Trophoblast cell (in vitro differentiated cells and primary cell): ENCODE results near the gene SCN7A.
"Not testable (repeated sequence)": the region's sequence is repeated elsewhere in the genome, so short reads cannot be mapped to it uniquely, and the experiment has no call there.

Experiments used
- DNase-seq, 2 donors: peaks; one replicate each; pipeline ENCODE4 v3.0.0-alpha.2; 2016
- H2AFZ ChIP-seq: 2 replicates; pipeline ENCODE4 v1.6.1; 2013; ENCODE audit warnings: low read length, moderate library complexity, mild to moderate bottlenecking; ENCODE audit not compliant: insufficient read depth, poor library complexity
- H2AK5ac ChIP-seq: 2 replicates; pipeline ENCODE4 v1.6.1; 2013; ENCODE audit warnings: mild to moderate bottlenecking, low read length
- H2BK120ac ChIP-seq: 2 replicates; pipeline ENCODE4 v1.6.1; 2013; ENCODE audit warnings: low read length, mild to moderate bottlenecking, moderate library complexity; ENCODE audit not compliant: insufficient read depth, poor library complexity
- H2BK12ac ChIP-seq: 2 replicates; pipeline ENCODE4 v1.6.1; 2013; ENCODE audit warnings: mild to moderate bottlenecking, low read length, moderate library complexity
- H2BK5ac ChIP-seq: 2 replicates; pipeline ENCODE4 v1.6.1; 2013; ENCODE audit warnings: low read length, low read depth, moderate library complexity, mild to moderate bottlenecking; ENCODE audit not compliant: poor library complexity
- H3K14ac ChIP-seq: 2 replicates; pipeline ENCODE4 v1.6.1; 2013; ENCODE audit warnings: mild to moderate bottlenecking, low read length
- H3K18ac ChIP-seq: 2 replicates; pipeline ENCODE4 v1.6.1; 2013; ENCODE audit warnings: mild to moderate bottlenecking, low read length
- H3K23ac ChIP-seq: 2 replicates; pipeline ENCODE4 v1.6.1; 2013; ENCODE audit warnings: low read length
- H3K27ac ChIP-seq: 2 replicates; pipeline ENCODE4 v1.5.1; 2013; ENCODE audit warnings: low read depth, mild to moderate bottlenecking, inconsistent platforms, low read length, moderate library complexity
- H3K27me3 ChIP-seq: 2 replicates; pipeline ENCODE4 v1.6.1; 2013; ENCODE audit warnings: inconsistent platforms, mild to moderate bottlenecking, low read length, moderate library complexity; ENCODE audit not compliant: insufficient read depth
- H3K36me3 ChIP-seq, 2 experiments: 1 replicate in 1 of 2; 2 replicates in 1 of 2; pipeline ENCODE4 v1.6.1; 2013; ENCODE audit warnings: low read length in 2 of 2, mild to moderate bottlenecking in 2 of 2, moderate library complexity in 1 of 2; ENCODE audit not compliant: insufficient read depth in 2 of 2, control insufficient read depth in 1 of 2
- H3K4ac ChIP-seq: 2 replicates; pipeline ENCODE4 v1.6.1; 2013; ENCODE audit warnings: low read depth, mild to moderate bottlenecking, low read length, moderate library complexity
- H3K4me1 ChIP-seq, 2 experiments: 1 replicate in 1 of 2; 2 replicates in 1 of 2; pipeline ENCODE4 v1.6.1; 2013; ENCODE audit warnings: low read length in 2 of 2, mild to moderate bottlenecking in 2 of 2, moderate library complexity in 1 of 2; ENCODE audit not compliant: insufficient read depth in 2 of 2, control insufficient read depth in 1 of 2
- H3K4me2 ChIP-seq: 2 replicates; pipeline ENCODE4 v1.6.1; 2013; ENCODE audit warnings: inconsistent platforms, mild to moderate bottlenecking, low read length, moderate library complexity
- H3K4me3 ChIP-seq: 2 replicates; pipeline ENCODE4 v1.5.1; 2013; ENCODE audit warnings: mild to moderate bottlenecking, low read depth, low read length, inconsistent platforms
- H3K79me1 ChIP-seq: one replicate; pipeline ENCODE4 v1.6.1; 2013; ENCODE audit warnings: low read length
- H3K79me2 ChIP-seq: 2 replicates; pipeline ENCODE4 v1.6.1; 2013; ENCODE audit warnings: low read length, mild to moderate bottlenecking; ENCODE audit not compliant: control insufficient read depth, insufficient read depth, poor library complexity
- H3K9ac ChIP-seq: 2 replicates; pipeline ENCODE4 v1.6.1; 2013; ENCODE audit warnings: mild to moderate bottlenecking, low read length
- H3K9me3 ChIP-seq: 2 replicates; pipeline ENCODE4 v1.6.1; 2013; ENCODE audit warnings: low read depth, mild to moderate bottlenecking, control low read depth, inconsistent platforms, low read length; ENCODE audit not compliant: insufficient read depth
- H4K12ac ChIP-seq: 2 replicates; pipeline ENCODE4 v1.6.1; 2013; ENCODE audit warnings: low read depth, mild to moderate bottlenecking, low read length, moderate library complexity
- H4K8ac ChIP-seq: 2 replicates; pipeline ENCODE4 v1.6.1; 2013; ENCODE audit warnings: low read depth, mild to moderate bottlenecking, low read length, moderate library complexity
- H4K91ac ChIP-seq: one replicate; pipeline ENCODE4 v1.6.1; 2013; ENCODE audit warnings: low read depth, mild to moderate bottlenecking, low read length, moderate library complexity
- WGBS: extraction: QIAGEN DNeasy Blood & Tissue Kit; methylation state at CpG from one replicate; pipeline ENCODE4 v1.1.7; 2013; ENCODE audit warnings: missing lambda C conversion rate; ENCODE audit not compliant: insufficient read length, insufficient coverage; ENCODE audit errors: extremely low coverage; 5-methylcytosine and 5-hydroxymethylcytosine counted together

The SCN7A gene

GRCh38 chr2:166411473-166412230 lies 82.4 kb downstream of the SCN7A start:
- no peak overlapping the region for H3K4ac ChIP-seq
- H3K4me1 ChIP-seq, result no peaks in the 10 kb centered on the region
- DNase-seq, result peak in 1 of 2 donors; percentile 11
- H3K4me2 ChIP-seq, result no peak overlapping the region
- no peak overlapping the region for H3K18ac ChIP-seq
- H4K91ac ChIP-seq, result no peak overlapping the region
- no peak overlapping the region for H4K12ac ChIP-seq
- no peak overlapping the region for H3K27ac ChIP-seq
- H2AFZ ChIP-seq, result no peak overlapping the region
- H4K8ac ChIP-seq, result no peak overlapping the region
- no peaks in the 10 kb centered on the region for H3K27me3 ChIP-seq
- no peaks in the 10 kb centered on the region for H3K79me1 ChIP-seq
- H3K9me3 ChIP-seq, result peaks cover 2% of the 10 kb centered on the region
- H3K23ac ChIP-seq, result no peak overlapping the region
- no peak overlapping the region for H3K9ac ChIP-seq
- no peak overlapping the region for H2BK12ac ChIP-seq
- no peak overlapping the region for H2AK5ac ChIP-seq
- no CpG with 5 or more reads among the region's 6 CpGs for WGBS
- H3K36me3 ChIP-seq, result no peaks in the 10 kb centered on the region
- no peak overlapping the region for H2BK120ac ChIP-seq
- H3K4me3 ChIP-seq, result no peak overlapping the region
- no peak overlapping the region for H3K14ac ChIP-seq
- H3K79me2 ChIP-seq, result no peaks in the 10 kb centered on the region
- no peak overlapping the region for H2BK5ac ChIP-seq

- H3K27me3 ChIP-seq, result no peaks in the 10 kb centered on the region
- H3K23ac ChIP-seq, result no peak overlapping the region
- no peak overlapping the region for H4K8ac ChIP-seq
- no peaks in the 10 kb centered on the region for H3K36me3 ChIP-seq
- no peak overlapping the region for H3K4ac ChIP-seq
- no peak overlapping the region for H2BK120ac ChIP-seq
- no peak overlapping the region for H4K12ac ChIP-seq
- no peak overlapping the region for H3K4me3 ChIP-seq
- peaks cover 2% of the 10 kb centered on the region for H3K9me3 ChIP-seq
- H3K4me2 ChIP-seq, result no peak overlapping the region
- no CpG with 5 or more reads among the region's 7 CpGs for WGBS
- H4K91ac ChIP-seq, result no peak overlapping the region
- H2BK5ac ChIP-seq, result no peak overlapping the region
- H3K9ac ChIP-seq, result no peak overlapping the region
- no peaks in the 10 kb centered on the region for H3K79me1 ChIP-seq
- no peaks in the 10 kb centered on the region for H3K79me2 ChIP-seq
- H3K4me1 ChIP-seq, result no peaks in the 10 kb centered on the region
- no peak overlapping the region for H3K18ac ChIP-seq
- DNase-seq, result peak; percentile 28 to 40
- no peak overlapping the region for H2BK12ac ChIP-seq
- no peak overlapping the region for H3K27ac ChIP-seq
- H2AK5ac ChIP-seq, result no peak overlapping the region
- H2AFZ ChIP-seq, result no peak overlapping the region
- H3K14ac ChIP-seq, result no peak overlapping the region
Measured at GRCh38 chr2:166410828-166411472, 83.1 kb downstream of the SCN7A start.

- H2BK12ac ChIP-seq, H3K27ac ChIP-seq, H4K12ac ChIP-seq, H3K9ac ChIP-seq, H3K4me1 ChIP-seq, H3K14ac ChIP-seq, H2AK5ac ChIP-seq, H3K27me3 ChIP-seq, H3K23ac ChIP-seq, H3K79me2 ChIP-seq, H3K4me3 ChIP-seq, H3K79me1 ChIP-seq, H3K4me2 ChIP-seq, H3K36me3 ChIP-seq, H4K8ac ChIP-seq, H3K18ac ChIP-seq, H3K4ac ChIP-seq, H2AFZ ChIP-seq, H3K9me3 ChIP-seq, H2BK120ac ChIP-seq, H4K91ac ChIP-seq, H2BK5ac ChIP-seq, DNase-seq: not testable (repeated sequence)
- no CpG with 5 or more reads among the region's 2 CpGs for WGBS
Measured at GRCh38 chr2:166407746-166408145, 86.3 kb downstream of the SCN7A start.

GRCh38 chr2:166406374-166406773 lies 87.7 kb downstream of the SCN7A start:
- H3K23ac ChIP-seq, result no peak overlapping the region
- no peak overlapping the region for H2BK5ac ChIP-seq
- H3K79me2 ChIP-seq, result no peaks in the 10 kb centered on the region
- H3K4me2 ChIP-seq, result no peak overlapping the region
- no peaks in the 10 kb centered on the region for H3K36me3 ChIP-seq
- no peaks in the 10 kb centered on the region for H3K27me3 ChIP-seq
- no peak overlapping the region for H2BK12ac ChIP-seq
- H3K4me3 ChIP-seq, result no peak overlapping the region
- no peak overlapping the region for H4K12ac ChIP-seq
- no peak overlapping the region for H2AK5ac ChIP-seq
- H2BK120ac ChIP-seq, result no peak overlapping the region
- no CpG with 5 or more reads among the region's 3 CpGs for WGBS
- H4K8ac ChIP-seq, result no peak overlapping the region
- no peak overlapping the region for H3K27ac ChIP-seq
- DNase-seq, result no peak
- H3K9ac ChIP-seq, result no peak overlapping the region
- H3K18ac ChIP-seq, result no peak overlapping the region
- no peak overlapping the region for H2AFZ ChIP-seq
- H3K9me3 ChIP-seq, result no peaks in the 10 kb centered on the region
- H4K91ac ChIP-seq, result no peak overlapping the region
- H3K14ac ChIP-seq, result no peak overlapping the region
- no peaks in the 10 kb centered on the region for H3K4me1 ChIP-seq
- H3K4ac ChIP-seq, result no peak overlapping the region
- no peaks in the 10 kb centered on the region for H3K79me1 ChIP-seq
